Measurements from ENCODE around the gene ACAP3.

The ACAP3 gene

GRCh38 chr1:1345384-1345783 is 37.7 kb upstream of the ACAP3 start:
- no peak for DNase-seq (ENCODE audit: low spot score)

DNA sequence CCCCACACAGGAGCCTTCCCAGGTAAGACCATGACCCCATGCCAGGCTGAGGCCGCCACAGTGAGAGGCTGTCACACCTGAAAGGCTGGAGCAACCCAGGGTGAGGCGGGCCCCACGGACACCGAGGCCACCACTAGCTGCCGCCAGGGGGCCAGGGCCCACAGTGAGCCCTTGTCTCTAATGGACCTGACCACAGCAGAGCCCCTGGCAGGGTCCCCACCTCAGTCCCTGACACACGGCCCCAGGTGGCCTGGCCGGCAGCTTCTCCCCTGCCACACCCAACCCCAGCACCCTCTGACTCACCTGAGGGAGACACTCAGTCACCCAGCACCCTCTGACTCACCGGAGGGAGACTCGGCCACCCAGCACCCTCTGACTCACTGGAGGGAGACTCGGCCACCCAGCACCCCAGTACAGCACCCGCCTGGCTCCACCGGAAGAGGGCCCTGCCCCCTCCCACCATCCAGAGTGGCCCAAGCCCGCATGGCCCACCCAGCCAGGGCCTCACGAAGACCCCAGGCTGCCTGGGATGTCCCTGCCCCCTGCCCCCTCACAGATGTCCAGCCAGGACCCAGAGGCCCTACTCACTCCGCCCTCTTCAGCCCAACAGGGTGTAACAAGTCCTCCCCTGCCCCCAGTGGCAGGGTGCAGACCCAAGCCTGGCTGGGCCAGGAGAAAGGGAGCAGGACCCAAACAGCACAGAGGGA is 37.1 kb upstream of the ACAP3 start:
- DNase-seq (ENCODE audit: low spot score), result peak; percentile 80

DNA sequence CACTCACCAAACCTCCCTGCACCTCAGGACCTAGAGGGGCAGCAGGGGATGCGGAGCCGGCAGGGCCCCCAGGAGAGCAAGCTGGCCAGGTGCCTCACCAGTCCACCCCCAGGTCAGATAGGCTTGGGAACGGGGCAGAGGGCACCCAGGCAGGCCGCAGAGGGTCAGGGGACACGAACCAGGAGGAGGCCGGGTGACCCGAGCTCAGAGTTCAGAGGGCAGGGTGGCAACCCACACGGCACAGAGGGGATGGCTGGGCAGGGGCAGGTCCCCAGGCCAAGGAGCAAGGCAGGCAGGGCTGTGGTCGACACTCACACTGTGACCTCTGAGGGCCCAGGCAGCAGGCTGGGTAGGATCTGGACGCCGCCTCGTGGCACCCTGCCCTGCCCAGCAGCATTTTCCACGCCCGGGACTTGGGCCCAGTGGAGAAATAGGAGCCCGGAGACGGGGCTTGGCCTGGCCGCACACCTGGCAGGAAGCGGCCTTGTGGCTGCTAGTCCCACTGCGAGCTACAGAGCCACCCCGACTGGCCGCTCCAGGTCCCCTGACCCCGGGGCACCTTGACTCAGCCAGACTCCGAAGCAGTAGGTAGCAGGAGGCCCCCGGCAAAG is 36.2 kb upstream of the ACAP3 start:
- no peak for DNase-seq (ENCODE audit: low spot score)

- DNase-seq (ENCODE audit: low spot score), result no peak
Measured at GRCh38 chr1:1342584-1343115, 34.9 kb upstream of the ACAP3 start.

- no peak for DNase-seq (ENCODE audit: low spot score)
Measured at GRCh38 chr1:1342061-1342562, 34.4 kb upstream of the ACAP3 start.

GRCh38 chr1:1341549-1342021 is 33.9 kb upstream of the ACAP3 start:
- no peak for DNase-seq (ENCODE audit: low spot score)

DNA sequence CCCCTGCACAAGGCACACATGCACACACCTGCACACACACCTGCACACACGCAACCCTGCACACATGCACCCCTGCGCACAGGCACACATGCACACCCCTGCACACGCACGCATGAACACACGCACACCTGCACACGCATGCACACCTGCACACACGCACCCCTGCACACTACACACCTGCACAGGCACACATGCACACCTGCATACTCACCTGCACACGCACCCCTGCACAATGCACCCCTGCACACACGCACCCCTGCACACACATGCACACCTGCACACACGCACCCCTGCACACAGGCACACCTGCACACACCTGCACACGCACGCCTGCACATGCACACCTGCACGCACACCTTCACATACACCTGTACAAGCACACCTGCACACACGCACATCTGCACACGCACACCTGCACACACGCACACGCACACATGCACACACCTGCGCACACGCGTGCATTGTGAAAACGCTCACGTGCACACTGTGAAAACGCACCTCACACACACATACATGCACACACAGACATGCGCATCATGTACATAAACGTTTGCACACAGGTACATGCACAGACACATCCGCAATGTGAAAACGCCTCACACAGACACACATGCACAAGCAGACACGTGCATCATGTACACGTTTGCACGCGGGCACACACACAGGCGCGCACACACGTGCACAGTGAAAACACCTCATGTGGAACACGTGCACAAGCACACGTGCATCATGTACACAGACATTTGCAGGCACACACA is 33.2 kb upstream of the ACAP3 start:
- no peak for DNase-seq (ENCODE audit: low spot score)

DNA sequence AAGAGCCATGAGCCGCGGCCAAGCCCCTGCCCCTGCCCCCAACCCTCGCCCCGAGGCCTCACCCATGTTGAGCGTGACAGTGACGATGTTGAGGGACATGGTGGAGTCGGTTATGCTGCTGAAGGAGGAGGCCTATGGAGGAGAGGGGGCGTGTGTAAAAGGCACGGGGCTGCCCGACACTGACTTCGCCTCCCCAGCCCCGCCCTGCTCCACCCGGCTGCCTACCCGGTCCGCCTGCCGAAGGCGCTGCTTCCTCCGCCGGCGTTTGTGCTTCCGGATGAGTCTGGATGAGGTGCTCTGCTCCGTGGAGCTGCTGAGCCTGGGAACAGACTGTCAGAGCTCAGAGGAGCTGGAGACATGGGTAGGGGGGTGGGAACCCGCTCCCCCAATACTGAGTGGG is 32.5 kb upstream of the ACAP3 start:
- no peak for DNase-seq (ENCODE audit: low spot score)

DNA sequence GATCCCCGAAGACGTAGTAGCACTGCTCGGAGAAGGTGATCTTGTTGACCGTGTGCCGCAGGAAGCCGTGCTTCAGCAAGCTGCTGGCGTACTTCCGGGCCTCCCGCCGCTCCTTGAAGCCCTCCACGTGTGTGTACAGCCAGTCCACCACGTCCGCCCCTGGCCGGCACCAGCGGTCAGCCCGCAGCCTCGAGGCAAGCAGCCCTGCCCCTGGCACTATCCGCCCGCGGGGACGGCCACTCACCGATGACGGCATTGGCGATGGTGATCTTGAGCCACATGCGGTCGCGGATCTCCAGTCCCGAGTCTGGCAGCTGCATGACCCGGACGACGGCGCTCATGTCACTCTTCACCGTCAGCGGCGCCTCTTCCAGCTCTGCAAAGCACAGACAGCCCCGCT is 30.5 kb upstream of the ACAP3 start:
- no peak for DNase-seq (ENCODE audit: low spot score)

DNA sequence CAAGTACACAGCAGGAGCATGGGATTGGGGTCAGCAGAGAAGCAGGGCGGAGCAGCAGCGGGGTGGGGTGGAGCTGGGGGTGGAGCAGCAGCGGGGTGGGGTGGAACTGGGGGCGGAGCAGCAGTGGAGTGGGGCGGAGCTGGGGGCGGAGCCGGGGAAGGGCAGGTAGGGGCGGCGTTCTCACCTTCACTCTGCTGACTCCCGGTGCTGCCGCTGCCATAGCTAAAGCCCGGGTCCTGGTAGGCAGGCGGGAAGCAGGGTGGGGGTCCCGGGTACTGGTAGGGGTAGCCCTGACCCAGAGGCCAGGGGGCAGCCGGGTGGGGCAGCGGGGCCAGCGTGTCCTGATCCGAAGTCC is 30.0 kb upstream of the ACAP3 start:
- no peak for DNase-seq (ENCODE audit: low spot score)

DNA sequence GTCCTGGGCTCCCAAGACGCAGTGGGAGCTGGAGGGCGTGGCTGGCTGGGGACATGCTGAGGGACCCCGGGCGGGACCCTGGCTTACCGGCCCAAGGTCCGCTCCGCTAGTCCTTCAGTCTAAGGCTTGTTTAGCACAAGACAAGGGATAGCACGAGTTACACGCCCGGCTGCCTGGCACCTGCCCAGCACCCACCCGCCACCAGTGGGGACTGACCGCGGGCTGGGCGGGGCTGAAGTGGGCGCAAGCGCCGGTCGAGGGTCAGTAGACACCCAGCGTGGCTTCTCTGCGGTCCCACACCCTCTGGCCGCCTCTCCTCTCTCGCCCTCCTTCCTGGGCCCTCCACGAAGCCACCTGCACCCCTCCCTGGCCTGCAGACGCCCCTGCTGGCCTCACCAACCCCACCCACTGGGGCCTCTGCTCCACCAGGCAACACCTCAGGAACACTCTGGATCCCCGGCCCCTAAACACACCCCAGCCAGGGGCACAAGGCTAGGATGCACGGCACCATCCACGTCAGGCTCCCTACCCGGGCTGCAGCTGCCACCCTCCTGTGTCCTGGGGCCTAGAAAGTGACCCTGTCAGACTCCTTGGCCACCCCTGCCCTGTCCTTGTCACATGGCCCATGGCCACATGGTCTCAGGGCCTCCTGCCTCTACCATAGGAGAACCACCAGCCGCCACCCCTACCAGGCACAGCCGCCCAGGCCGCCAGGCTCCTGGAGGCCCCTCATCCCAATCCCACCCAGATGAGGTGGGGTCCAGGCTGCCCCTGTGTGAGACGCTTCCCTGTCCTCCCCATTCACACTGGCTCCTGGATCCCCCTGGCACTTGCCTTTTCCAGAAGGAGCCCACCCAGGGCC is 29.4 kb upstream of the ACAP3 start:
- no peak for DNase-seq (ENCODE audit: low spot score)

GRCh38 chr1:1336446-1336845 is 28.7 kb upstream of the ACAP3 start:
- no peak for DNase-seq (ENCODE audit: low spot score)

GRCh38 chr1:1335792-1336248 is 28.1 kb upstream of the ACAP3 start:
- DNase-seq (ENCODE audit: low spot score), result no peak

DNA sequence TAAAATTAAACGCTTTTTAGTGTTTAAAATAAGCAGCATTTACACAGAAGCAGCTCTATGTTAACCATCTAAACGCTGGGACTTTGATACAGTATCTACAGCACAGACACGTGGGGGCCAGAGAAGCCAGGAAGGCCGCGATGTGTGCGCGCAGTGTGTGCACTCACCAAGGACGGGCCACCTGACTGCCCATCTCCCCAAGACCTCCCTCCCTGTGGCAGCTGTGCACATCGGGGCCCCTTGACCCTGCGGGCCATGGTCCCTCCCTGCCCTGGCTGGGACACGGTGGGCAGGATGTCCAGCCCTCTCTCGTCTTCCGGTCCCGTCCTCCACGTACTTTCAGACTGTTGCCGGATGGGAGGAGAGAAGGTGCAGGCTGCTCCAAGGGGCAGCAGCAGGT is 27.6 kb upstream of the ACAP3 start:
- DNase-seq (ENCODE audit: low spot score), result no peak

GRCh38 chr1:1334835-1335234 is 27.1 kb upstream of the ACAP3 start:
- DNase-seq (ENCODE audit: low spot score), result no peak

DNA sequence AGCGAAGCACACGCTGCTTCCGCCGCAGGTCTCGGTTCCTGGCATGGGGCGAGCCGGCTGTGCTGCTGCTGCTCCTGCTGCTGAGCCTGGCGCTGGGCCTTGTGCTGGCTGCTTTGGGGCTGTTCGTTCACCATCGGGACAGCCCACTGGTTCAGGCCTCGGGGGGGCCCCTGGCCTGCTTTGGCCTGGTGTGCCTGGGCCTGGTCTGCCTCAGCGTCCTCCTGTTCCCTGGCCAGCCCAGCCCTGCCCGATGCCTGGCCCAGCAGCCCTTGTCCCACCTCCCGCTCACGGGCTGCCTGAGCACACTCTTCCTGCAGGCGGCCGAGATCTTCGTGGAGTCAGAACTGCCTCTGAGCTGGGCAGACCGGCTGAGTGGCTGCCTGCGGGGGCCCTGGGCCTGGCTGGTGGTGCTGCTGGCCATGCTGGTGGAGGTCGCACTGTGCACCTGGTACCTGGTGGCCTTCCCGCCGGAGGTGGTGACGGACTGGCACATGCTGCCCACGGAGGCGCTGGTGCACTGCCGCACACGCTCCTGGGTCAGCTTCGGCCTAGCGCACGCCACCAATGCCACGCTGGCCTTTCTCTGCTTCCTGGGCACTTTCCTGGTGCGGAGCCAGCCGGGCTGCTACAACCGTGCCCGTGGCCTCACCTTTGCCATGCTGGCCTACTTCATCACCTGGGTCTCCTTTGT is 26.0 kb upstream of the ACAP3 start:
- DNase-seq (ENCODE audit: low spot score), result no peak

GRCh38 chr1:1332774-1333480 is 25.2 kb upstream of the ACAP3 start:
- no peak for DNase-seq (ENCODE audit: low spot score)

- no peak for DNase-seq (ENCODE audit: low spot score)
Measured at GRCh38 chr1:1332031-1332755, 24.5 kb upstream of the ACAP3 start.

DNA sequence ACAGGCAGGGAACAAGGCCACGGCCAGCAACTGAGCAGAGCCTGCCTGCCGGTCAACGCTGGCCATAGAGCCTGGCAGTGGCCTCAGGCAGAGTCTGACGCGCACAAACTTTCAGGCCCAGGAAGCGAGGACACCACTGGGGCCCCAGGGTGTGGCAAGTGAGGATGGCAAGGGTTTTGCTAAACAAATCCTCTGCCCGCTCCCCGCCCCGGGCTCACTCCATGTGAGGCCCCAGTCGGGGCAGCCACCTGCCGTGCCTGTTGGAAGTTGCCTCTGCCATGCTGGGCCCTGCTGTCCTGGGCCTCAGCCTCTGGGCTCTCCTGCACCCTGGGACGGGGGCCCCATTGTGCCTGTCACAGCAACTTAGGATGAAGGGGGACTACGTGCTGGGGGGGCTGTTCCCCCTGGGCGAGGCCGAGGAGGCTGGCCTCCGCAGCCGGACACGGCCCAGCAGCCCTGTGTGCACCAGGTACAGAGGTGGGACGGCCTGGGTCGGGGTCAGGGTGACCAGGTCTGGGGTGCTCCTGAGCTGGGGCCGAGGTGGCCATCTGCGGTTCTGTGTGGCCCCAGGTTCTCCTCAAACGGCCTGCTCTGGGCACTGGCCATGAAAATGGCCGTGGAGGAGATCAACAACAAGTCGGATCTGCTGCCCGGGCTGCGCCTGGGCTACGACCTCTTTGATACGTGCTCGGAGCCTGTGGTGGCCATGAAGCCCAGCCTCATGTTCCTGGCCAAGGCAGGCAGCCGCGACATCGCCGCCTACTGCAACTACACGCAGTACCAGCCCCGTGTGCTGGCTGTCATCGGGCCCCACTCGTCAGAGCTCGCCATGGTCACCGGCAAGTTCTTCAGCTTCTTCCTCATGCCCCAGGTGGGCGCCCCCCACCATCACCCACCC is 23.6 kb upstream of the ACAP3 start, which contains the start of gene TAS1R3:
TAS1R3 (plus strand) TSS at position 213 of the 898 bp plus-strand sequence; CDS start at position 279, 66 bp downstream.
- DNase-seq (ENCODE audit: low spot score), result no peak

Measured in LoVo (cell line).